NT2/D1 (cell line): ENCODE data around the gene MAGEC1.

Experiments
- SUZ12 ChIP-seq: IDR thresholded peaks from 2 replicates; pipeline ENCODE4 v1.6.1; 2011; ENCODE audit not compliant: insufficient read length, insufficient read depth; ENCODE audit errors: extremely low read depth
- YY1 ChIP-seq: IDR thresholded peaks from 2 replicates; pipeline ENCODE4 v1.6.1; 2011; ENCODE audit not compliant: insufficient read length, insufficient read depth
- ZNF274 ChIP-seq: IDR thresholded peaks from 2 replicates; pipeline ENCODE4 v1.6.1; 2011; ENCODE audit warnings: mild to moderate bottlenecking, low read depth, low read length

GRCh38 chrX:141897690-141898089 is 6.0 kb upstream of the MAGEC1 start:
- TF ChIP-seq YY1: no peak
- no peak for TF ChIP-seq ZNF274
- TF ChIP-seq SUZ12: no peak
